MCF 10A (cell line): ENCODE data around the gene PRAMEF33. TPM values are rescaled to one million over a fixed set of nuclear protein-coding genes. Genes with fewer than 3 reads are reported as not detected.
"Not testable (repeated sequence)": the region's sequence is repeated elsewhere in the genome, so short reads cannot be mapped to it uniquely, and the experiment has no call there.

Experiments
- BruUV-seq: library from RNA; stranded (reverse); fragments of 400-500 nt; replicated peaks from 2 replicates; lab custom pipeline; 2021; lab: Mats Ljungman, UMichigan
- CTCF ChIA-PET: fragments of 300-600 bp; sonication (Branson Sonifier 250); formaldehyde crosslinking; extraction: SDS; loops from one replicate; lab custom pipeline; 2021; ENCODE audit warnings: antibody characterized with exemption, inconsistent platforms; lab: Yijun Ruan, JAX
- POLR2A ChIA-PET: fragments of 300-600, 350-650 bp; sonication (Branson Sonifier 250); formaldehyde crosslinking; extraction: SDS; loops from one replicate; lab custom pipeline; 2020; ENCODE audit warnings: antibody characterized with exemption, inconsistent platforms; lab: Yijun Ruan, JAX
- DNase-seq: peaks from one replicate; pipeline ENCODE4 v3.0.0-alpha.2; 2018; ENCODE audit not compliant: unreplicated experiment
- H3K27ac Mint-ChIP-seq: one replicate; pipeline ENCODE4 v1.8.0; 2022; ENCODE audit warnings: mild to moderate bottlenecking, low read depth, mixed read lengths; ENCODE audit not compliant: unreplicated experiment
- H3K27me3 Mint-ChIP-seq: one replicate; pipeline ENCODE4 v1.8.0; 2022; ENCODE audit warnings: mixed read lengths; ENCODE audit not compliant: insufficient read depth, unreplicated experiment
- H3K36me3 Mint-ChIP-seq: one replicate; pipeline ENCODE4 v1.8.0; 2022; ENCODE audit warnings: mild to moderate bottlenecking, moderate library complexity, mixed read lengths; ENCODE audit not compliant: insufficient read depth, unreplicated experiment
- H3K4me1 Mint-ChIP-seq: one replicate; pipeline ENCODE4 v1.8.0; 2022; ENCODE audit warnings: mixed read lengths; ENCODE audit not compliant: insufficient read depth, unreplicated experiment
- H3K4me3 Mint-ChIP-seq: one replicate; pipeline ENCODE4 v1.8.0; 2022; ENCODE audit warnings: mild to moderate bottlenecking, moderate library complexity, mixed read lengths; ENCODE audit not compliant: unreplicated experiment
- H3K9me3 Mint-ChIP-seq: one replicate; pipeline ENCODE4 v1.8.0; 2022; ENCODE audit warnings: mixed read lengths; ENCODE audit not compliant: unreplicated experiment
- CTCF ChIP-seq: fragments of 200-600 bp; IDR thresholded peaks from one replicate; pipeline ENCODE4 v1.8.0; 2022; ENCODE audit warnings: antibody characterized with exemption, mild to moderate bottlenecking; ENCODE audit not compliant: unreplicated experiment
- intact Hi-C: fragments of 100-400 bp; cut with micrococcal nuclease; formaldehyde crosslinking; loops from 2 replicates; pipeline ENCODE4 v1.14.1; 2022
- total RNA-seq: library from RNA; stranded (reverse); gene quantifications from 2 replicates; pipeline ENCODE4 v1.2.3, GENCODE V29; 2022

Gene PRAMEF33
- total RNA-seq, 1 experiment from 2014 or later: not detected

- intact Hi-C loops, CTCF ChIA-PET: not testable (repeated sequence)
Observed at GRCh38 chr1:13302197-13302596, 1.1 kb upstream of the PRAMEF33 start.

GRCh38 chr1:13315281-13315680 lies 11.9 kb downstream of the PRAMEF33 start, which contains the start of gene PRAMEF15:
PRAMEF15 (plus strand) TSS chr1:13315581; CDS start chr1:13318408, 2,827 bp downstream.
- H3K4me3 Mint-ChIP-seq, POLR2A ChIA-PET, H3K36me3 Mint-ChIP-seq, DNase-seq, CTCF ChIA-PET, H3K9me3 Mint-ChIP-seq, intact Hi-C loops, BruUV-seq, H3K4me1 Mint-ChIP-seq, H3K27ac Mint-ChIP-seq: not testable (repeated sequence)
- H3K27me3 Mint-ChIP-seq: peaks cover 18% of the 10 kb centered on the region

More at GRCh38 chr1:13302197-13302596, 1.1 kb upstream of the PRAMEF33 start:
- H3K27ac Mint-ChIP-seq, POLR2A ChIA-PET, H3K27me3 Mint-ChIP-seq, H3K4me1 Mint-ChIP-seq, H3K4me3 Mint-ChIP-seq, BruUV-seq, DNase-seq, H3K36me3 Mint-ChIP-seq, H3K9me3 Mint-ChIP-seq: not testable (repeated sequence)

GRCh38 chr1:13342496-13342895 lies 39.2 kb downstream of the PRAMEF33 start:
- CTCF ChIA-PET, POLR2A ChIA-PET, BruUV-seq: not testable (repeated sequence)

GRCh38 chr1:13347034-13347433 lies 43.7 kb downstream of the PRAMEF33 start, which contains the start of gene PRAMEF14:
PRAMEF14 (minus strand) TSS chr1:13347134; CDS start chr1:13345314, 1,820 bp downstream.
- DNase-seq, H3K27ac Mint-ChIP-seq, intact Hi-C loops, H3K36me3 Mint-ChIP-seq, H3K27me3 Mint-ChIP-seq, POLR2A ChIA-PET, H3K4me1 Mint-ChIP-seq, H3K4me3 Mint-ChIP-seq, CTCF ChIA-PET, H3K9me3 Mint-ChIP-seq, BruUV-seq: not testable (repeated sequence)

More at GRCh38 chr1:13342496-13342895, 39.2 kb downstream of the PRAMEF33 start:
- intact Hi-C loops, H3K4me1 Mint-ChIP-seq, DNase-seq, H3K9me3 Mint-ChIP-seq, H3K4me3 Mint-ChIP-seq, H3K36me3 Mint-ChIP-seq, H3K27ac Mint-ChIP-seq: not testable (repeated sequence)
- H3K27me3 Mint-ChIP-seq: peaks cover 11% of the 10 kb centered on the region

- H3K9me3 Mint-ChIP-seq, H3K4me3 Mint-ChIP-seq, H3K4me1 Mint-ChIP-seq, H3K27ac Mint-ChIP-seq, H3K27me3 Mint-ChIP-seq, CTCF ChIA-PET, POLR2A ChIA-PET, H3K36me3 Mint-ChIP-seq, BruUV-seq, intact Hi-C loops: not testable (repeated sequence)
- DNase-seq: peak; percentile 6
Observed at GRCh38 chr1:13353476-13353875, 50.1 kb downstream of the PRAMEF33 start.

- BruUV-seq, H3K4me3 Mint-ChIP-seq, POLR2A ChIA-PET, H3K4me1 Mint-ChIP-seq, H3K36me3 Mint-ChIP-seq, DNase-seq, H3K9me3 Mint-ChIP-seq, H3K27me3 Mint-ChIP-seq, H3K27ac Mint-ChIP-seq, CTCF ChIA-PET, intact Hi-C loops: not testable (repeated sequence)
- peak; percentile 18 for TF ChIP-seq CTCF
Observed at GRCh38 chr1:13354475-13354874, 51.1 kb downstream of the PRAMEF33 start.
